ENCODE data around the gene NCKIPSD. TPM values are rescaled to one million over a fixed set of nuclear protein-coding genes. Genes with fewer than 3 reads are reported as not detected.

The NCKIPSD gene
- total RNA-seq, 4 donors from 2014 or later: 11.0 to 48.9 (median 25.6) TPM

DNA sequence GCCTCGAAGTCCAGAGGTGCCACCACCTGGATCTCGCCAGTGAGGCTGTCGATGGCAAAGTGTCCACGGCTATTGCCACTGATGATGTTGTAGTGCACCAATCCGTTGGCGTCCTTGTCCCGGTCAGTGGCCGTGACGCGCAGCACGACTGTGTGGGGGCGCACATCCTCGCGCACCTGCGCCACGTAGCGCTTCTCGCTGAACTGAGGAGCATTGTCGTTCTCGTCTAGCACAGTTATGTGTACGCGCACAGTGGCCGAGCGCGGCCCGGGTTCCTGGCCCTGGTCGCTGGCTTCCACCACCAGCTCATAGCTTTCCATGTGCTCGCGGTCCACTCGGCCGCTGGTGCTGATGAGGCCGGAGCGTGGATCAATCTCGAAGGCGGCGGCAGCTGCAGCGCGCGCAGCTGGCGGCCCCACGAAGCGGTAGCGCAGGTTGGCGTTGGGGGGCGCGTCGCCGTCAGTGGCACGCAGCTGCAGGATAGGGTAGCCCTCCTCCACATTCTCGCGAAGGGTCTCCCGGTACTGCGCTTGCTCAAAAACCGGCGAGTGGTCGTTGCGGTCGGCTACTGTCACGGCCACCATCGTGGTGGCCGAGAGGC lies 24.8 kb downstream of the NCKIPSD start:
- Histone ChIP-seq H3K9me3 (no peaks in the 10 kb centered on the region), H3K4me1 (peaks cover 0 to 12% of the 10 kb centered on the region in 2 donors), H3K4me3 (no peak overlapping the region), H3K27ac (no peak overlapping the region), H3K36me3 (no peaks in the 10 kb centered on the region), H3K27me3 (peaks cover 0 to 5% of the 10 kb centered on the region in 2 donors)
- no peak for DNase-seq
- TF ChIP-seq POLR2A (IDR thresholded peaks at IDR 0.05) (no peak), CTCF (IDR thresholded peaks at IDR 0.05) (no peak)
- intact Hi-C loops (cut with DNase I; ENCODE audit: low total_unique reads): no loop called here

- Histone ChIP-seq H3K27ac (peak overlapping the region in 1 of 2 donors; percentile 64), H3K36me3 (no peaks in the 10 kb centered on the region), H3K4me3 (peak overlapping the region; percentile 26 to 40), H3K4me1 (peaks cover 0 to 10% of the 10 kb centered on the region in 2 donors), H3K9me3 (no peaks in the 10 kb centered on the region), H3K27me3 (peaks cover 0 to under 1% of the 10 kb centered on the region in 2 donors)
- intact Hi-C loops (cut with DNase I; ENCODE audit: low total_unique reads): no loop called here
- TF ChIP-seq POLR2A (IDR thresholded peaks at IDR 0.05) (no peak), CTCF (IDR thresholded peaks at IDR 0.05) (no peak)
- no peak for DNase-seq
These were observed 28.9 kb downstream of the NCKIPSD start for GRCh38 chr3:48656841-48657281.

- intact Hi-C loops (cut with DNase I; ENCODE audit: low total_unique reads): no loop called here
These were observed 29.5 kb downstream of the NCKIPSD start for GRCh38 chr3:48656061-48656840.

GRCh38 chr3:48655606-48656005 lies 30.1 kb downstream of the NCKIPSD start:
- intact Hi-C loops (cut with DNase I; ENCODE audit: low total_unique reads): no loop called here
- H3K27ac ChIP-seq: peak overlapping the region; percentile 3 to 64

More at GRCh38 chr3:48656061-48656840, 29.5 kb downstream of the NCKIPSD start:
- H3K9me3 ChIP-seq: no peaks in the 10 kb centered on the region
- peaks cover 0 to 4% of the 10 kb centered on the region in 2 donors for H3K4me1 ChIP-seq
- H3K36me3 ChIP-seq: no peaks in the 10 kb centered on the region
- H3K27me3 ChIP-seq: no peaks in the 10 kb centered on the region
- H3K4me3 ChIP-seq: peak overlapping the region; percentile 26 to 40
- peak; percentile 79 to 80 for DNase-seq
- TF ChIP-seq POLR2A (IDR thresholded peaks at IDR 0.05) (peak in 1 of 2 donors; percentile 32), CTCF (IDR thresholded peaks at IDR 0.05) (peak; percentile 41 to 84 (median 67))
- peak overlapping the region; percentile 3 to 64 for H3K27ac ChIP-seq

More at GRCh38 chr3:48655606-48656005, 30.1 kb downstream of the NCKIPSD start:
- no peaks in the 10 kb centered on the region for H3K27me3 ChIP-seq
- peak overlapping the region; percentile 26 to 40 for H3K4me3 ChIP-seq
- TF ChIP-seq CTCF (IDR thresholded peaks at IDR 0.05): no peak
- TF ChIP-seq POLR2A (IDR thresholded peaks at IDR 0.05): no peak
- H3K4me1 ChIP-seq: no peaks in the 10 kb centered on the region
- H3K36me3 ChIP-seq: no peaks in the 10 kb centered on the region
- H3K9me3 ChIP-seq: no peaks in the 10 kb centered on the region
- DNase-seq: no peak

All from uterus (tissue), 4 donors.